ENCODE measurements around the gene CCDC28B. TPM values are rescaled to one million over a fixed set of nuclear protein-coding genes. Genes with fewer than 3 reads are reported as not detected.

Gene CCDC28B
- total RNA-seq, 2 experiments from 2014 or later, result 28.3 to 53.4 TPM

DNA sequence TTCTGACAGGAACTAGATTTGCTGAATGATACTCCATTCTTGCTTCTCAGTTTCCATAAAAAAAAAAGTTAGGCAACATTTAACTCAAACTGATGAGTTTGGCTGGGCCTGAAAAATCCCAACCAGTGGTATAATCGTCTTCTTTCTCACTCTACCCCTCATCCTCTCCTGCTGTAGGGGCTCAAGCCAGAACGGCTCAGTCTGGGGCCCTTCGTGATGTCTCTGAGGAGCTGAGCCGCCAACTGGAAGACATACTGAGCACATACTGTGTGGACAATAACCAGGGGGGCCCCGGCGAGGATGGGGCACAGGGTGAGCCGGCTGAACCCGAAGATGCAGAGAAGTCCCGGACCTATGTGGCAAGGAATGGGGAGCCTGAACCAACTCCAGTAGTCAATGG, 19.3 kb upstream of the CCDC28B start:
- Histone ChIP-seq H3K79me2 (ENCODE audit: insufficient read depth, low read depth, low read length) (peaks cover 55% of the 10 kb centered on the region), H3K9me2 (ENCODE audit: insufficient read depth, low read length) (no peaks in the 10 kb centered on the region), H3K27ac (ENCODE audit: low read depth, low read length, poor library complexity, severe bottlenecking) (peak overlapping the region; percentile 65), H3K4me2 (ENCODE audit: low read length) (peak overlapping the region; percentile 72), H2AFZ (ENCODE audit: low read length) (no peak overlapping the region), H3K36me3 (ENCODE audit: insufficient read depth, low read length) (peaks cover 55% of the 10 kb centered on the region), H3K9me3 (ENCODE audit: low read length) (no peaks in the 10 kb centered on the region), H3K4me1 (ENCODE audit: insufficient read depth, low read length, poor library complexity, severe bottlenecking) (peaks cover 40% of the 10 kb centered on the region), H4K20me1 (ENCODE audit: insufficient read depth, low read length) (peaks cover 16% of the 10 kb centered on the region), H3K4me3 (ENCODE audit: low read depth, low read length, poor library complexity, severe bottlenecking) (peak overlapping the region; percentile 78)
- TF ChIP-seq CTCF (conservative IDR thresholded peaks at IDR 0.05; ENCODE audit: low read length), result no peak
- CTCF ChIA-PET (ENCODE audit: unreplicated experiment), result no interaction called here
- POLR2A ChIA-PET, result interaction anchor here (0.6 to 1.7 kb wide), 3 partner anchors 51 to 105 kb away, joined by 3 to 6 read pairs (median 4); no protein-coding TSS in a partner anchor
- TSS peak; percentile 50 for BruUV-seq (replicated peaks)
- intact Hi-C loops (cut with micrococcal nuclease; ENCODE audit: unreplicated experiment), result loop anchor here (2.0 kb wide), 1 partner anchor 108 kb away; the partner anchor contains the start of gene TMEM39B
- DNase-seq (ENCODE audit: low spot score), result no peak

DNA sequence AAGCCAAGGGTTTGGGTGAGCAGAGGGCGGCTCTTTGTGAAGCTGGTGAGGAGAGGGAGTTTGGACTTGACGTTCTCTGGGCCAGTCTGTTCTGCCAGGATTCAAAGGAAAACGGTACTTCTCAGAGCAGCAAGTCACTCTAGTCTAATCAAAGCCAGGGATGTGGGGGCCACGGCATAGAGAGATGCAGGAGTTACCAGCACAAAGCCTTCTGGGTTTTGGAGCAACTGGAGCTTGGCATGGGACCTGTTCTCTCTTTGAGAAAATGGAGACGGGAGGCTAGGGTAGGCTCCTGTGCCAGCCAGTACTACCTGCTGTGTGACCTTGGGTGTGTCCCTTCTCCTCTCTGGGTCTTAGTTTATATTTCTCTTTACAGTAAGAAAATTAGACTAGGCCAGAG, 18.8 kb upstream of the CCDC28B start:
- Histone ChIP-seq H3K79me2 (ENCODE audit: insufficient read depth, low read depth, low read length) (peaks cover 60% of the 10 kb centered on the region), H3K4me1 (ENCODE audit: insufficient read depth, low read length, poor library complexity, severe bottlenecking) (peaks cover 45% of the 10 kb centered on the region), H3K9me2 (ENCODE audit: insufficient read depth, low read length) (no peaks in the 10 kb centered on the region), H3K36me3 (ENCODE audit: insufficient read depth, low read length) (peaks cover 60% of the 10 kb centered on the region), H3K9me3 (ENCODE audit: low read length) (no peaks in the 10 kb centered on the region), H2AFZ (ENCODE audit: low read length) (no peak overlapping the region), H4K20me1 (ENCODE audit: insufficient read depth, low read length) (peaks cover 16% of the 10 kb centered on the region), H3K27ac (ENCODE audit: low read depth, low read length, poor library complexity, severe bottlenecking) (peak overlapping the region; percentile 65), H3K4me3 (ENCODE audit: low read depth, low read length, poor library complexity, severe bottlenecking) (peak overlapping the region; percentile 78), H3K4me2 (ENCODE audit: low read length) (peak overlapping the region; percentile 72)
- TF ChIP-seq CTCF (conservative IDR thresholded peaks at IDR 0.05; ENCODE audit: low read length) (no peak), EZH2phosphoT487 (IDR thresholded peaks at IDR 0.05; ENCODE audit: borderline replicate concordance, low read depth, low read length) (no peak)
- ChIA-PET POLR2A (interaction anchor here (0.6 kb wide), 2 partner anchors 52 to 105 kb away, joined by 3 to 6 read pairs; no protein-coding TSS in a partner anchor), CTCF (ENCODE audit: unreplicated experiment) (no interaction called here)
- no peak for DNase-seq (ENCODE audit: low spot score)
- no TSS peak for BruUV-seq (replicated peaks)
- intact Hi-C loops (cut with micrococcal nuclease; ENCODE audit: unreplicated experiment), result loop anchor here (2.0 kb wide), 1 partner anchor 109 kb away; the partner anchor contains the start of gene TMEM39B

DNA sequence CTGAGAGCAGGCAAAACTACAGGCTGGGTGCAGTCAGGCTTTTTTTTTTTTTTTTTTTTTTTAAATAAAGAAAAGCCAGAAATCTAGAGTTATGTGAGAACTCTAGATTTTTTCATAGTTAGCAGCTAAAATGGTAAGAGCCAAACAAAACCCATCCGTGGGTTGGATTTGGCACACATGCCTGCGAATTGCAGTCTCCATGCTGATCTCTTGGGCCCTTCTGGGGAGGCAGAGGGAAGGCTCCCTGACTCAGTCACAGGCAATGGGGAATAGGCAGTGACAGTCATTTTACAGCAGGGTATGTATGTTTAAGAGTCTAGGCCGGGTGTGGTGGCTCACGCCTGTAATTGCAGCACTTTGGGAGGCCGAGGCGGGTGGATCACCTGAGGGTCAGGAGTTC, 18.3 kb upstream of the CCDC28B start:
- Histone ChIP-seq H3K4me1 (ENCODE audit: insufficient read depth, low read length, poor library complexity, severe bottlenecking) (peaks cover 46% of the 10 kb centered on the region), H3K79me2 (ENCODE audit: insufficient read depth, low read depth, low read length) (peaks cover 65% of the 10 kb centered on the region), H2AFZ (ENCODE audit: low read length) (no peak overlapping the region), H3K36me3 (ENCODE audit: insufficient read depth, low read length) (peaks cover 65% of the 10 kb centered on the region), H3K4me3 (ENCODE audit: low read depth, low read length, poor library complexity, severe bottlenecking) (peak overlapping the region; percentile 78), H3K4me2 (ENCODE audit: low read length) (peak overlapping the region; percentile 72), H3K9me2 (ENCODE audit: insufficient read depth, low read length) (no peaks in the 10 kb centered on the region), H3K27ac (ENCODE audit: low read depth, low read length, poor library complexity, severe bottlenecking) (no peak overlapping the region), H3K9me3 (ENCODE audit: low read length) (no peaks in the 10 kb centered on the region), H4K20me1 (ENCODE audit: insufficient read depth, low read length) (peaks cover 16% of the 10 kb centered on the region)
- ChIA-PET CTCF (ENCODE audit: unreplicated experiment) (no interaction called here), POLR2A (interaction anchor here (0.5 kb wide), 1 partner anchor 565 kb away, joined by 4 read pairs; no protein-coding TSS in a partner anchor)
- intact Hi-C loops (cut with micrococcal nuclease; ENCODE audit: unreplicated experiment), result no loop called here
- no TSS peak for BruUV-seq (replicated peaks)
- TF ChIP-seq CTCF (conservative IDR thresholded peaks at IDR 0.05; ENCODE audit: low read length), result no peak
- no peak for TF ChIP-seq EZH2phosphoT487 (IDR thresholded peaks at IDR 0.05; ENCODE audit: borderline replicate concordance, low read depth, low read length)
- no peak for DNase-seq (ENCODE audit: low spot score)
